ENCODE data around the gene LTBP2.

Gene LTBP2

DNA sequence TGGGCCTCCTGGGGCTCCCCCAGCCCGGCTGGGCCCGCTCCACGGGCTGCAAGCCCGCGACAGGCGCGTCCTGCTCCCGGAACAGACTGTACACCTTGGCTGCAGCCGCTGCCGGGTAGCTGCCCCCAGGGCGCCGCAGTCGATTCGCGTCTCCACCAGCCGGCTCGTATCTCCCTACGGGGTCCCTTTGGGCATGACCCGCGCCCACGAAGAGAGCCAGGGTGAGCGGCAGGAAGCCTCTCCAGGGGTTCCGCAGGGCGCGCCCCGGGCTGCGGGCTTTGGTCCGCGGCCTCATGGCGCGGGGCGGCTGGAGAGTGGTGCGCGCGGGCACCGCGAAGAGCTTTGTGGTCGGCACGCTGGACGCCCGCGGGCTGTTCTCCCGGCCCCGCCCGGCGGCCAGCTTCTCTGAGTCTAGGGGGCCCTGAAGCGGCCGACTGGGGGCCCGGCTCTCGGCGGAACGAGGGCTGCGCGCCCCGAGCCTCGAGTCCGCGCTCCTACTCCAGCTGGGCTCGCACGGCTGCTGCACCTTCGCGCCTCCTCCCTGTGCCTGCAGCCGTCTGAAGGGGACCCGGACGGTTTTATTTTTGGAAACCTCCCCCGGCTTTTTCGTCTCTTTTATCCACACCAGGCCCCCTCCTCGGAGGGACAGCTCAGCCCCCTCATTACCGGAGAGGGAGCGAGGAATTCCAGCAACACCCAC lies at the start of gene LTBP2:
Gene LTBP2, minus strand, starts transcription at position 588 of the 700 bp plus-strand sequence. Its CDS starts 293 bp downstream, at position 295.
- DNase-seq (ENCODE audit: low read depth in 2 of 2) = peak in 1 of 2 donors; percentile 15

- DNase-seq (ENCODE audit: low read depth in 2 of 2) = no peak
These were observed 48.8 kb upstream of the LTBP2 start for GRCh38 chr14:74660863-74661262.

DNA sequence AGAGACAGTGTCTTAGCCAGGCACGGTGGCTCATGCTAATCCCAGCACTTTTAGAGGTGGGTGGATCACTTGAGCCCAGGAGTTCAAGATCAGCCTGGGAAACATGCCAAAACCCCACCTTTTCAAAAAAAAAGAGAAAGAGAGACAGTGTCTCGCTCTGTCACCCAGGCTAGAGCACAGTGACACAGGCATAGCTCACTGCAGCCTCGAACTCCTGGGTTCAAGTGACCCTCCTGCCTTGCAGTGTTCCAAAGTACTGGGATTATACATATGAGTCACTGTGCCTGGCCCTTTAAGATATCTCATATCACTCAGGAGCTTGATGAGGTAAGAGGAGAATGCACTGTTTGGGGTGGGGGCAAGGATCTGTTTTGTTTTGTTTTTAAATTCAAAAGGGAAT lies 48.1 kb upstream of the LTBP2 start:
- DNase-seq (ENCODE audit: low read depth in 2 of 2) = no peak

DNA sequence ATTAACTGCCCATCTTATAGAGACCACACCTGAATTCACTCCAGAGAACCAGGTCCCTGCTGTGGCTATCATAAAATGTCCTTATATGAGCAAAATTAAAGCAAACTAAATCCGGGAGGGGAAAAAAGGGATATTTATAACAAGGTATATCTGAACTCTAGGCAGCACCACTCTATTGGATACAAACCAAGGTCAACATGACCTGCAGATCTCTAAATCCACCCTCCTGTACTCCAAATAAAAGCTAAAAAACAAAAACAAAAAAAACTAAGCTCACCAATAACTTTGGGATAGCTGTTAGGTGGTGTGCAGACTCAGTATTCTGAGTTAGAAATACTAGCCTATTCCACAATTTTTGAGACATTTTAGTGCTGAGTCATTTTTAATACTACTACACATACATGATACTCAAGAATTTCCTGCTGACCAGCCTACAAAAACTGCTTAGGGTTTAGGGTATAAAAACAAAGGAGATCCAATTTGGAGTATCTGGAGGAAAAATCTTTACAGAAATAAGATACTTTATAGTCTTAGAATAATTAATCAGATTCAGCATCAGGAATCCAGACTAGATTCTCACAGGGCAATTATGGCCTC lies 46.6 kb upstream of the LTBP2 start:
- no peak for DNase-seq (ENCODE audit: low read depth in 2 of 2)

GRCh38 chr14:74656964-74657363 lies 44.9 kb upstream of the LTBP2 start:
- no peak for DNase-seq (ENCODE audit: low read depth in 2 of 2)

GRCh38 chr14:74655599-74656395 lies 43.8 kb upstream of the LTBP2 start:
- no peak for DNase-seq (ENCODE audit: low read depth in 2 of 2)

DNA sequence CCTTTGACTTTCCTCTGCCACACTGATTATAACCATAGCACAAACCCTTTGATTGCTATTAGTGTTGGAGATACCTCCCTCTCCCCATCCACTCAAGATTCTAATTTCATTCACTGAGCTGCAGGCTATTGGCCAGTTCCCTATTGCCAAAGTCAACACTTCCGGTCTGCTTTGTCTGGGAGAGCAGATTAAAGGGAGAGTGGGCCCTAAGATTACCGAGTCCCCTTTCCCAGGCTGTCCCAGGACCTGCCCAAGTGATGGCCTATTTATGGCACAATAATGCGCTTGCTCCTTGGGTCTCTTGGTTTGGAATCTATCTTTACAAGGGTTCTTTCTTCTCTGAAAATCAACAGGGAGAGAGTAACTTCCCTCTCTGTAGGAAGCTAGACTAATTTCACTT lies 42.9 kb upstream of the LTBP2 start:
- no peak for DNase-seq (ENCODE audit: low read depth in 2 of 2)

- no peak for DNase-seq (ENCODE audit: low read depth in 2 of 2)
These were observed 41.5 kb upstream of the LTBP2 start for GRCh38 chr14:74653386-74654138.

- no peak for DNase-seq (ENCODE audit: low read depth in 2 of 2)
These were observed 40.5 kb upstream of the LTBP2 start for GRCh38 chr14:74652541-74652940.

DNA sequence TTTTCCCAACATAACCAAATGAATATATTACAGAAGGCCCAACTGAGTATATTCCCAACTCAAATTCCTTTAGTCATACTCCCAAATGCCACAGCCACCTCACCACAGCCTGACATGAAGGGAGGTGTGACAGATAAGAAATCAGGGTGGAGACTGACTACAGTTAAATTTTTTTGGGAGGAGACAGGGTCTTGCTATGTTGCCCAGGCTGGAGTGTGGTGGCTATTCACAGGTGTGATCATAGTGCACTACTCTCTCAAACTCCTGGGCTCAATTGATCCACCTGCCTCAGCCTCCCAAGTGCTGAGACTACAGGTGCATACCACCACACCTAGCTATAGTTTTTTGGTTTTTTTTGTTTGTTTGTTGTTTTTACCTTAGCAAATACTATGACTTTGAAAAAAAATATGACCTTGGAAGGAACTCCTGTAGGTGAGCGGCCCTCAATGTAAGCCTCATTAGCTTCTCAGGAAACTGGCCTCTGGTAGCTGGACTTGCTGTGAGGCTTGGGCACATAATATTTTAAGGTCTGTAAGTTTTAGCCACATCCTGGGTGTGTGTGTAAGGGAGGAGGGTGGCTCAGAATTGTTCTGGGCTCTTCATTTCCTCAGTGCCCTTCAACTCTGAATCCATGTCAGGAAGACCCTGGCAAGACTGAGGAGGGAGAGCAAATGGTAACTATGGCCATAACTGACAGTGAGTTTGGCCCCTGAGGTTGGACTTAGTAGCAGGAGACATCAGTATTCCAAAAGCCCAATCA lies 39.1 kb upstream of the LTBP2 start:
- no peak for DNase-seq (ENCODE audit: low read depth in 2 of 2)

- DNase-seq (ENCODE audit: low read depth in 2 of 2) = no peak
These were observed 37.6 kb upstream of the LTBP2 start for GRCh38 chr14:74649673-74650072.

DNA sequence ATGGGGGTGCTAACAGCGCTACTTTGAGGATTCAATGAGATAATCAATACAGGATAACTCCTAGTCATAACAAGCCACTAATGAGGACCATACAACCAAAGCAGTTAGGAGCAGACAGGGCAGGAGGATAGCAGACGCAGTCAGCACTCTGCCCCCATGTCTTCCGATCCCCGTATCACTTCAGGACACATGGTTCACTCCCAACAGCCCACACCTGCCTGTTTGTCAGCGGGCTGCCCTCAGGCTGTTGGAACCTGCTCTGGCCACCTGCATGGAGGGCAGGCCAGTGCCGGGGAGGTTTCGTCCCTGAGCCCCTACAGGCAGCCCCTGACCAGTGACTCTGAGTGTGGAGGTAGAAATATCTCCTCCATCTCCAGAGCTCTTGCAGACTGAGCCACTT lies 37.1 kb upstream of the LTBP2 start:
- no peak for DNase-seq (ENCODE audit: low read depth in 2 of 2)

GRCh38 chr14:74648601-74649000 lies 36.6 kb upstream of the LTBP2 start:
- no peak for DNase-seq (ENCODE audit: low read depth in 2 of 2)

DNA sequence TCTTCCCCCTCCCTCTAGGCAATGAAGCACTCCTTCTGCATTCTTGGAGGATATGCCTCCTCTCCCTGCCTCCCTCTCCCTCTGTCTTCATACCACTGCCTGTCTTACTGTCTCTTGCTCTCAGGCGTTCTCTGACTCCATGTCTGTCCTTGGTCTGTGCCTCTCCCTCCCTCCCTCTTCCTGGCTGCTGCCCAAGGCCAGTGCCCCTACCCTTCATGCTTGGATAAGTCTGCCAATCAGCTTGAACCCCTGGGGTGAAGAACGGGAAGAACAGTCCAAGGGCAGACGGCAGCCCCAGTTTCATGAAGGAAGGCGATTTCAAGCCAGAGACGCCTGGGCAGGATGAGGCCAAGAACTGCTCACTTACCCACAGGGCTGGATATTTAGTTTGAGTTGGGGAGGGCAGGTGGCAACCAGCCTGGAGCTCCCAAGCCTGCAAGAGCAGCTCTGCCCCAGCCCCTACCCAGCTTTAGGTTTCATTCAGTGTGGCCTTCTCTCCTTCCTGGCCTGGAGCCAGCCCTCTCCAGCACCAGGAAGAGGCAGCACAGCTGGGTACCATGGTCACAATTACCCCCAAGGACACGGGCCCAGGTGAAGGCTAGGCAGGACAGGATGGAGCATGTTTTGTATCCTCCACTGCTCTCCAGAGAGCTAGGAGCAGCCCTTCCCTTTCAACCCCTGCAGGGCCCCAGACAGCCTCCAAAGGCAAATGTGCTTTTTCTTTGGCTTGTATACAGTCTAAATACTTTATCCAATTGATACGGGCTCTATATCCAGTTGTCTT lies 35.8 kb upstream of the LTBP2 start:
- DNase-seq (ENCODE audit: low read depth in 2 of 2) = no peak

- no peak for DNase-seq (ENCODE audit: low read depth in 2 of 2)
These were observed 35.1 kb upstream of the LTBP2 start for GRCh38 chr14:74647061-74647677.

GRCh38 chr14:74645756-74646470 lies 33.9 kb upstream of the LTBP2 start:
- DNase-seq (ENCODE audit: low read depth in 2 of 2) = no peak

DNA sequence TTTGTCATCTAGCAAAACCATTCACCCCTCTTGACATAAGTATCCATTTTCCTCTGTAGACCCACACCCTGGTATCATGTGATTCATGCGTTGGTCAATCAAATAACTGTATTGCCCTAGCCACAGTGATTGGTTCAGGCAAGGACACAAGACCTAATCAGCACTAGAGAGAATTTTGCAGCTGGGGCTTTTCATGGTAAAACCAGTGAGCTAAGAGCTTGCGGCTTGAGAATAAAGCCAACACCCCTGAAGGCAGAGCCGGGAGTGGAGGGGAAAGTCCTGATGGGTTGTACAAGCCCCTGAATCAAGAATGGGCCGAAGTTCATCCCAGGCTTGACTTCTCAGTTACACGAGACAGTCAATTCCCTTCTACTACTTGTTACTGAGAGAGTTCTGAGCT lies 33.2 kb upstream of the LTBP2 start:
- DNase-seq (ENCODE audit: low read depth in 2 of 2) = no peak

DNA sequence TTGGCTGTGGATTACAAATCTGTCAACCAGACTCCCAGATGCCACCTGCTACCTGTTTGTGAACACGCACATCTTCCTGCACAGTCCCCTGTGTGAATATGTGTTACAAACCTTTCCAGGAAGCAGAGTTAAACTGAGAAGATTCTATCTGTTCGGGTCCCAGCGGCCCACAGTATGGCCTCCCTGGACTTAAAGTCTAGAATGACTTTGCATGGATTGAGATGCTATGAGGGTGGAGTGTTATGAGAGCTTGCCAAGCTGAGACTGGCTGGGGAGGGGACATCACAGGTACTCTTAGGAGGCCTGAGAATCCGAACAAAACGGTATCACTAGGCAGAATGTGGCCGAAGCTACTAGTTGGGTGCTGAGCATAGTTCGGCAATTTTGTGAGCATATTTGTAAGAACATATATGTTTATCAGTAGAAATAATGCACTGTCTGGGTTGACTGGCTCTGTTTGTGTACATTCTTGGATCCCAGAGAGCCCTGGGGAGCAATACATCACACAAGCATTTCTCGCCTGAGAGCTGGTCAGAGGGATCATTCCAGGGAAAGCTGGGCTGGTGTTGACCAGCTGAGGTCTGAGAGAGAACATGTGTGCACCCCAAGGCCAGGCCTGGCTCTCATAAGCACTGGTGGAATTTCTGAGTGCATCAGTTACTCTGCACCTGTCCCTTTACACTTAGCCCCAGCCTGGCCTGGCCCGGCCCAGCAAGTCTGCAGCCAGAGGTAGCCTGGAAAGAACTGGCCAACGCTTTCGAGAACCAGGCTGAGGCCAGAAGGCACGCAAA lies 29.8 kb upstream of the LTBP2 start:
- DNase-seq (ENCODE audit: low read depth in 2 of 2) = no peak

- no peak for DNase-seq (ENCODE audit: low read depth in 2 of 2)
These were observed 26.9 kb upstream of the LTBP2 start for GRCh38 chr14:74638966-74639365.
